ENCODE measurements around the gene GABARAPL2. TPM values are rescaled to one million over a fixed set of nuclear protein-coding genes. Genes with fewer than 3 reads are reported as not detected.
"Not testable (repeated sequence)": the region's sequence is repeated elsewhere in the genome, so short reads cannot be mapped to it uniquely, and the experiment has no call there.

Gene GABARAPL2
- polyA plus RNA-seq, 2 of the 4 experiments (the other 2 are of a cell fraction), result 80.6 to 107 TPM

DNA sequence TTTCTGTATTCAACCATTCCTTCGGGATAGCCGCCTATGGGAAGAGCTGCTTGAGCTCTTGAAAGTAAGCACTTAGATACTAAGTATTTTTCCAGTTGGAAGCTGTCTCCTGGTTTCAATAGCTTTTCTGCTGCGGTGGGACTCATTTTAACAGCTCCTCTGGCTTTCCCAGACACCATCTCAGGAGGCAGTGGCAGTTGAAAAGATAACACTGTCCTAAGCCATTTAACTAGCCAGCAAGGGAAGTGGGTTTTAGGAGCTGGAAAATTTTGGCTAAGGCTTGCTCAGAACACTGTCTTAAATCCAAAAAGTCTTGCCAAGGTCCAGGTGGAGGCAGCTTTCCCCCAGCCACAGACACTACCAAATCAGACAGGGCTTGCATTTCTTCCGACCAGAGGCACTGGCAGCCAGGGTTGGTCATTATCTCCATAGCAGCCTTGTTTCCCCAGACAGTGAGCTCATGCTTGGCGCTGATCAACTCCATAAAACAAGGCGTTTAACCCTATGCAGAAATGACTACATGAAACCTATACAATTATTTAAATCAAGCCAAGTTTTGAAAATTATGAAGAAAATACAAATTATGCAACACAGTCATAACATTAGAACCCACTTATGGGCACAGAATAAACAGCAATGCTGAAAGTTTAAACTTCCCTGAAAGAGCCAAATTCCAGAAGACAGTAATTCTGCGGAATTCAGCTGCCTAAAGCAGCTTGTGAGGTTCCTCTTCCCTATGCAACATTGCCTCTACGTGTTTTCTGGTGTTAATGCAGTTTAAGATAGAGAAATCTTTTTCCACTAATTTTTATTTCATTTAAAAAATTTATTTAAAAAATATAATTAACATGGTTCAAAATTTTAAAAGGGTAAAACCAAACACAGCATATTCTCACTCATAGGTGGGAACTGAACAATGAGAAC is 25.0 kb downstream of the GABARAPL2 start:
- ATAC-seq, result no peak

DNA sequence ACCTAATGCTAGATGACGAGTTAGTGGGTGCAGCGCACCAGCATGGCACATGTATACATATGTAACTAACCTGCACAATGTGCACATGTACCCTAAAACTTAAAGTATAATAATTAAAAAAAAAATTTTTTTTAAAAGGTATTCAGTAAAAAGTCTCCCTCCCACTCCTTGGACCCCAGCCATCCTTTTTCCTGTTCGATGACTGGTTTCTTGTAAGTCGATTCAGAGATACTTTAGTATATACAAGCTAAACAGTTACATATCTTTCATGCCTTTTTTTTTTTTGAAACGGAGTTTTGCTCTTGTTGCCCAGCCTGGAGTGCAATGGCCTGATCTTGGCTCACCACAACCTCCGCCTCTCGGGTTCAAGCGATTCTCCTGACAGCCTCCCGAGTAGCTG is 25.7 kb downstream of the GABARAPL2 start:
- POLR2A ChIA-PET; ATAC-seq; H3K27ac ChIP-seq; H3K9me3 ChIP-seq; H3K4me1 ChIP-seq; H3K4me3 ChIP-seq; FAIRE-seq; DNase-seq (ENCODE audit: low read depth in 1 of 2, low spot score in 1 of 2); H3K4me2 ChIP-seq: not testable (repeated sequence)
- CTCF ChIA-PET, result interaction anchor here (1.3 kb wide), 1 partner anchor 26 kb away, joined by 3 read pairs; the partner anchor contains the start of gene GABARAPL2
- WGBS (ENCODE audit: missing lambda C conversion rate), result 94% methylated on average over 9 of the region's 9 CpGs

More for the DNA sequence above, 25.0 kb downstream of the GABARAPL2 start:
- no peak overlapping the region for H3K4me3 ChIP-seq
- H3K9me3 ChIP-seq, result no peaks in the 10 kb centered on the region
- no peak overlapping the region for H3K27ac ChIP-seq
- peaks cover 10% of the 10 kb centered on the region; the same call in 2 of the 3 replicates for H3K4me1 ChIP-seq
- TF ChIP-seq ESRRA (IDR thresholded peaks at IDR 0.05; ENCODE audit: borderline replicate concordance, low read length) (no peak), KDM1A (IDR thresholded peaks at IDR 0.05; ENCODE audit: low read depth) (no peak), HOXA7 (CRISPR knock-in tag; IDR thresholded peaks at IDR 0.05) (no peak), ZSCAN20 (CRISPR knock-in tag; IDR thresholded peaks at IDR 0.05) (no peak), POLR2A (IDR thresholded peaks at IDR 0.05; ENCODE audit: low read length) (no peak), CBX2 (IDR thresholded peaks at IDR 0.05; ENCODE audit: borderline replicate concordance, low read depth) (no peak), PHF8 (IDR thresholded peaks at IDR 0.05; ENCODE audit: borderline replicate concordance, low read depth) (no peak), POLR2AphosphoS2 (conservative IDR thresholded peaks at IDR 0.05; ENCODE audit: low read length) (no peak), HDAC2 (IDR thresholded peaks at IDR 0.05) (no peak), NR3C1 (IDR thresholded peaks at IDR 0.05) (no peak), TP53 (CRISPR knock-in tag; IDR thresholded peaks at IDR 0.05) (no peak)
- H3K4me2 ChIP-seq, result no peak overlapping the region
- FAIRE-seq (no peak), DNase-seq (ENCODE audit: low read depth in 1 of 2, low spot score in 1 of 2) (no peak)
- POLR2A ChIA-PET, result no interaction called here
- 90% methylated on average over 8 of the region's 8 CpGs for WGBS (ENCODE audit: missing lambda C conversion rate)
- CTCF ChIA-PET, result interaction anchor here (1.0 to 1.3 kb wide), 3 partner anchors 12 to 27 kb away, joined by 3 to 4 read pairs (median 4); partner anchors contain the start of gene GABARAPL2

DNA sequence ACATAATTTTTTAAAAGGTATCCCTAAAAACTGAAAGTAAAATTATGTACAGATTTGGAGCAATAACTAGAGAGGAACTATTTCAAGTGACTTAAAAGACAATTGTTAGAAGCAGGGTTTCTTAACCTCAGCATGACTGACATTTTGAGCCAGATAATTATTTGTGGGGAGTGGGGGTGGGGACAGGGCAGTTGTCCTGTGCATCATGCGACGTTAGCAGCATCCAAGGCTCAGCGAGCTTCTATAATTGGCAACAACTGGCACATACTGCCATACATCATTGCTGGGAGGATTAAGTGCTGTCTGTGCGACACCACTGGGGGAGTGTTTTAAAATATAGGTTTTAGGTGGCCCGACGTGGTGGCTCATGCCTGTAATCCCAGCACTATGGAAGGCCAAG is 27.1 kb downstream of the GABARAPL2 start:
- H3K4me3 ChIP-seq, result no peak overlapping the region
- H3K4me2 ChIP-seq, result no peak overlapping the region
- no peaks in the 10 kb centered on the region for H3K9me3 ChIP-seq
- FAIRE-seq (no peak), ATAC-seq (no peak), DNase-seq (ENCODE audit: low read depth in 1 of 2, low spot score in 1 of 2) (no peak)
- H3K4me1 ChIP-seq, result peaks cover 10% of the 10 kb centered on the region; the same call in 2 of the 3 replicates
- ChIA-PET CTCF (interaction anchor here (1.0 kb wide), 1 partner anchor 76 kb away, joined by 3 read pairs; no protein-coding TSS in a partner anchor), POLR2A (no interaction called here)
- no peak overlapping the region for H3K27ac ChIP-seq
- WGBS (ENCODE audit: missing lambda C conversion rate), result 91% methylated on average over 6 of the region's 6 CpGs
- TF ChIP-seq CBX2 (IDR thresholded peaks at IDR 0.05; ENCODE audit: borderline replicate concordance, low read depth) (no peak), ESRRA (IDR thresholded peaks at IDR 0.05; ENCODE audit: borderline replicate concordance, low read length) (no peak), NR3C1 (IDR thresholded peaks at IDR 0.05) (no peak), RCOR1 (IDR thresholded peaks at IDR 0.05; ENCODE audit: low read depth, low read length) (no peak), EP300 (IDR thresholded peaks at IDR 0.05) (no peak), EHMT2 (IDR thresholded peaks at IDR 0.05; ENCODE audit: low read depth) (no peak), HOXB13 (CRISPR knock-in tag; IDR thresholded peaks at IDR 0.05; ENCODE audit: low read depth) (no peak), POLR2A (IDR thresholded peaks at IDR 0.05; ENCODE audit: low read length) (no peak), HEYL (CRISPR knock-in tag; IDR thresholded peaks at IDR 0.05) (no peak), PHF8 (IDR thresholded peaks at IDR 0.05; ENCODE audit: borderline replicate concordance, low read depth) (no peak), TP53 (CRISPR knock-in tag; IDR thresholded peaks at IDR 0.05) (no peak), POLR2AphosphoS2 (conservative IDR thresholded peaks at IDR 0.05; ENCODE audit: low read length) (no peak), SREBF2 (IDR thresholded peaks at IDR 0.05) (no peak), HES2 (IDR thresholded peaks at IDR 0.05) (no peak)
- TF ChIP-seq, protein P1, sequence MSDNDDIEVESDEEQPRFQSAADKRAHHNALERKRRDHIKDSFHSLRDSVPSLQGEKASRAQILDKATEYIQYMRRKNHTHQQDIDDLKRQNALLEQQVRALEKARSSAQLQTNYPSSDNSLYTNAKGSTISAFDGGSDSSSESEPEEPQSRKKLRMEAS (IDR thresholded peaks at IDR 0.05), result no peak
